ENCODE measurements around the gene HSD17B8.

- TF ChIP-seq REST (IDR thresholded peaks at IDR 0.05; ENCODE audit: low read depth) (no peak), NFIC (IDR thresholded peaks at IDR 0.05) (no peak), EP300 (IDR thresholded peaks at IDR 0.05; ENCODE audit: borderline replicate concordance) (no peak), YY1 (IDR thresholded peaks at IDR 0.05; ENCODE audit: low read depth) (no peak)
- TF ChIP-seq, protein P1, sequence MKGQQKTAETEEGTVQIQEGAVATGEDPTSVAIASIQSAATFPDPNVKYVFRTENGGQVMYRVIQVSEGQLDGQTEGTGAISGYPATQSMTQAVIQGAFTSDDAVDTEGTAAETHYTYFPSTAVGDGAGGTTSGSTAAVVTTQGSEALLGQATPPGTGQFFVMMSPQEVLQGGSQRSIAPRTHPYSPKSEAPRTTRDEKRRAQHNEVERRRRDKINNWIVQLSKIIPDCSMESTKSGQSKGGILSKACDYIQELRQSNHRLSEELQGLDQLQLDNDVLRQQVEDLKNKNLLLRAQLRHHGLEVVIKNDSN (IDR thresholded peaks at IDR 0.05), result no peak
Observed at GRCh38 chr6:33237741-33238140, 33.3 kb downstream of the HSD17B8 start.
